ENCODE results near the gene SERPINA12. TPM values are rescaled to one million over a fixed set of nuclear protein-coding genes. Genes with fewer than 3 reads are reported as not detected.

SERPINA12 gene
- total and polyA plus RNA-seq, 5 donors from 2014 or later = not detected

GRCh38 chr14:94460631-94461416, 48.4 kb downstream of the SERPINA12 start:
- Histone ChIP-seq H3K36me3 (ENCODE audit: control insufficient read depth, insufficient read depth, low read length) (no peaks in the 10 kb centered on the region), H3K4me1 (ENCODE audit: control insufficient read depth, insufficient read depth, low read length, poor library complexity, severe bottlenecking) (no peaks in the 10 kb centered on the region), H3K9me3 (ENCODE audit: control insufficient read depth in 2 of 2, low read length in 2 of 2) (no peaks in the 10 kb centered on the region), H3K27me3 (ENCODE audit: control insufficient read depth, insufficient read depth, low read length) (no peaks in the 10 kb centered on the region), H3K27ac (ENCODE audit: insufficient read depth, low read length, poor library complexity, severe bottlenecking) (no peak overlapping the region), H3K4me3 (ENCODE audit: low read depth, low read length) (no peak overlapping the region)
- H3K36me3 Mint-ChIP-seq = no peaks in the 10 kb centered on the region
- ATAC-seq (ENCODE audit: low read depth in 2 of 2) = no peak
- H3K27ac Mint-ChIP-seq = no peak overlapping the region
- H3K4me1 Mint-ChIP-seq = no peaks in the 10 kb centered on the region
- H3K27me3 Mint-ChIP-seq = peaks cover 11% of the 10 kb centered on the region
- H3K9me3 Mint-ChIP-seq = peaks cover 0 to 19% (median 3%) of the 10 kb centered on the region in 7 donors
- no peak for DNase-seq
- H3K4me3 Mint-ChIP-seq = no peak overlapping the region

DNA sequence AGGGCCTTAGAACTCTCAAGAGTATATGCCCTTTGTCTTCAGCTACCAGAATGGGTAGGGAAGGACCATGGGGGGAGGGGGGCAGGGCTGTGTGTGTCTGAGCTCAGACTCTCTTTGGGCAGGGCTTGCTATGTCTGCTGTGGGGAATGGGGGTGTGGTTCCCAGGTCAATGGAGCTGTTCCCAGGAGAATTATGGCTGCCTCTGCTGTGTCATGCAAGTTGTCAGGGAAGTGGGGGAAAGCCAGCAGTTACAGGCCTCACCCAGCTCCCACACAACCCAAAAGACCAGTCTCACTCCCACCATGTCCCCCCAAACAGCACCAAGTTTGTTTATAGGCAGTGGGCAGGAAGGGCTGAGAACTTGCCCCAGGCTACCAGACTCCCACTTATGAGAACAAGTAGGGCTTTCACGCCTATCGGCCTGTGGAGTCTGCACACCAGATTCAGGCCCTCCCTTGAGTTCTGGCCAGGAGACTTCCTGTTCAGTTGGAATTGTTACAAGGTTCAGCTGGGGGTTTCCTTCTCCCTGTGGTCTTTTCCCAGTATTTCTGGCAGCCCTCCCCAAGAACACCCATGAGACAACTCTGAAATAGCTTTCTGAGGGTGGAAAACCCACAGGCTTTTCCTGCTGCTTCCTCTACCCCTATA, 50.6 kb downstream of the SERPINA12 start:
- no peak for ATAC-seq (ENCODE audit: low read depth in 2 of 2)
- no peak overlapping the region for H3K4me3 ChIP-seq (ENCODE audit: low read depth, low read length)
- Mint-ChIP-seq H3K9me3 (peaks cover 0 to 10% (median 3%) of the 10 kb centered on the region in 7 donors), H3K36me3 (no peaks in the 10 kb centered on the region), H3K4me1 (no peaks in the 10 kb centered on the region), H3K27me3 (peaks cover 11% of the 10 kb centered on the region), H3K4me3 (no peak overlapping the region), H3K27ac (no peak overlapping the region)
- no peaks in the 10 kb centered on the region for H3K4me1 ChIP-seq (ENCODE audit: control insufficient read depth, insufficient read depth, low read length, poor library complexity, severe bottlenecking)
- no peaks in the 10 kb centered on the region for H3K36me3 ChIP-seq (ENCODE audit: control insufficient read depth, insufficient read depth, low read length)
- no peak overlapping the region for H3K27ac ChIP-seq (ENCODE audit: insufficient read depth, low read length, poor library complexity, severe bottlenecking)
- no peaks in the 10 kb centered on the region for H3K27me3 ChIP-seq (ENCODE audit: control insufficient read depth, insufficient read depth, low read length)
- no peak for DNase-seq
- H3K9me3 ChIP-seq (ENCODE audit: control insufficient read depth in 2 of 2, low read length in 2 of 2) = no peaks in the 10 kb centered on the region

DNA sequence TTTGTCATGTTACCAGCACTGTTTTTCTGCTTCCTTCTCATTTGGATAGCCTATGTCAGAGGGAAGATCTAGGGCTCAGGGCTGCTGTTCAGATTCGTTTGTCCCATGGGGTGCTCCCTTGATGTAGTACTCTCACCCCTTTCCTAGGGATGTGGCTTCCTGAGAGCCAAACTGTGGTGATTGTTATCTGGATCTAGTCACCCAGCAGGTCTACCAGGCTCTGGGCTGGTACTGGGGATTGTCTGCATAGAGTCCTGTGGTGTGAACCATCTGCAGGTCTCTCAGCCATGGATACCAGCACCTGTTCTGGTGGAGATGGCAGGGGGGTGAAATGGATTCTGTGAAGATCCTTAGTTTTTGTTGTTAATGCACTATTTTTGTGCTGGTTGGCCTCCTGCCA, 51.2 kb downstream of the SERPINA12 start:
- Histone ChIP-seq H3K4me1 (ENCODE audit: control insufficient read depth, insufficient read depth, low read length, poor library complexity, severe bottlenecking) (no peaks in the 10 kb centered on the region), H3K4me3 (ENCODE audit: low read depth, low read length) (no peak overlapping the region), H3K9me3 (ENCODE audit: control insufficient read depth in 2 of 2, low read length in 2 of 2) (no peaks in the 10 kb centered on the region), H3K27me3 (ENCODE audit: control insufficient read depth, insufficient read depth, low read length) (no peaks in the 10 kb centered on the region), H3K36me3 (ENCODE audit: control insufficient read depth, insufficient read depth, low read length) (no peaks in the 10 kb centered on the region), H3K27ac (ENCODE audit: insufficient read depth, low read length, poor library complexity, severe bottlenecking) (no peak overlapping the region)
- H3K4me3 Mint-ChIP-seq = no peak overlapping the region
- peaks cover 11% of the 10 kb centered on the region for H3K27me3 Mint-ChIP-seq
- H3K4me1 Mint-ChIP-seq = no peaks in the 10 kb centered on the region
- H3K9me3 Mint-ChIP-seq = peaks cover 0 to 8% (median 0%) of the 10 kb centered on the region in 7 donors
- H3K36me3 Mint-ChIP-seq = no peaks in the 10 kb centered on the region
- no peak for DNase-seq
- H3K27ac Mint-ChIP-seq = no peak overlapping the region
- no peak for ATAC-seq (ENCODE audit: low read depth in 2 of 2)

- ATAC-seq (ENCODE audit: low read depth in 2 of 2) (no peak), DNase-seq (no peak)
- no peaks in the 10 kb centered on the region for H3K9me3 ChIP-seq (ENCODE audit: control insufficient read depth in 2 of 2, low read length in 2 of 2)
- Mint-ChIP-seq H3K9me3 (peaks cover 0 to 10% (median 0%) of the 10 kb centered on the region in 7 donors), H3K4me3 (no peak overlapping the region), H3K36me3 (no peaks in the 10 kb centered on the region), H3K27ac (no peak overlapping the region), H3K4me1 (no peaks in the 10 kb centered on the region), H3K27me3 (no peaks in the 10 kb centered on the region)
- no peaks in the 10 kb centered on the region for H3K4me1 ChIP-seq (ENCODE audit: control insufficient read depth, insufficient read depth, low read length, poor library complexity, severe bottlenecking)
- no peaks in the 10 kb centered on the region for H3K36me3 ChIP-seq (ENCODE audit: control insufficient read depth, insufficient read depth, low read length)
- H3K27me3 ChIP-seq (ENCODE audit: control insufficient read depth, insufficient read depth, low read length) = no peaks in the 10 kb centered on the region
- no peak overlapping the region for H3K4me3 ChIP-seq (ENCODE audit: low read depth, low read length)
- no peak overlapping the region for H3K27ac ChIP-seq (ENCODE audit: insufficient read depth, low read length, poor library complexity, severe bottlenecking)
These were observed 53.3 kb downstream of the SERPINA12 start for GRCh38 chr14:94455928-94456327.

- H3K36me3 Mint-ChIP-seq = no peaks in the 10 kb centered on the region
- Histone ChIP-seq H3K36me3 (ENCODE audit: control insufficient read depth, insufficient read depth, low read length) (no peaks in the 10 kb centered on the region), H3K9me3 (ENCODE audit: control insufficient read depth in 2 of 2, low read length in 2 of 2) (no peaks in the 10 kb centered on the region), H3K4me1 (ENCODE audit: control insufficient read depth, insufficient read depth, low read length, poor library complexity, severe bottlenecking) (no peaks in the 10 kb centered on the region), H3K27ac (ENCODE audit: insufficient read depth, low read length, poor library complexity, severe bottlenecking) (no peak overlapping the region), H3K27me3 (ENCODE audit: control insufficient read depth, insufficient read depth, low read length) (no peaks in the 10 kb centered on the region), H3K4me3 (ENCODE audit: low read depth, low read length) (no peak overlapping the region)
- no peaks in the 10 kb centered on the region for H3K4me1 Mint-ChIP-seq
- no peak for DNase-seq
- no peaks in the 10 kb centered on the region for H3K27me3 Mint-ChIP-seq
- H3K27ac Mint-ChIP-seq = no peak overlapping the region
- ATAC-seq (ENCODE audit: low read depth in 2 of 2) = no peak
- H3K9me3 Mint-ChIP-seq = peaks cover 0 to 5% (median 0%) of the 10 kb centered on the region in 7 donors
- H3K4me3 Mint-ChIP-seq = no peak overlapping the region
These were observed 57.4 kb downstream of the SERPINA12 start for GRCh38 chr14:94451826-94452225.

- no peak overlapping the region for H3K4me3 Mint-ChIP-seq
- peaks cover 0 to 5% (median 0%) of the 10 kb centered on the region in 7 donors for H3K9me3 Mint-ChIP-seq
- no peaks in the 10 kb centered on the region for H3K4me1 ChIP-seq (ENCODE audit: control insufficient read depth, insufficient read depth, low read length, poor library complexity, severe bottlenecking)
- no peaks in the 10 kb centered on the region for H3K27me3 ChIP-seq (ENCODE audit: control insufficient read depth, insufficient read depth, low read length)
- no peaks in the 10 kb centered on the region for H3K4me1 Mint-ChIP-seq
- H3K36me3 Mint-ChIP-seq = no peaks in the 10 kb centered on the region
- no peak overlapping the region for H3K27ac Mint-ChIP-seq
- no peaks in the 10 kb centered on the region for H3K9me3 ChIP-seq (ENCODE audit: control insufficient read depth in 2 of 2, low read length in 2 of 2)
- no peak overlapping the region for H3K27ac ChIP-seq (ENCODE audit: insufficient read depth, low read length, poor library complexity, severe bottlenecking)
- H3K36me3 ChIP-seq (ENCODE audit: control insufficient read depth, insufficient read depth, low read length) = no peaks in the 10 kb centered on the region
- no peaks in the 10 kb centered on the region for H3K27me3 Mint-ChIP-seq
- no peak overlapping the region for H3K4me3 ChIP-seq (ENCODE audit: low read depth, low read length)
- ATAC-seq (ENCODE audit: low read depth in 2 of 2) (no peak), DNase-seq (no peak)
These were observed 58.0 kb downstream of the SERPINA12 start for GRCh38 chr14:94451091-94451771.

GRCh38 chr14:94450722-94451090, 58.6 kb downstream of the SERPINA12 start:
- Histone ChIP-seq H3K36me3 (ENCODE audit: control insufficient read depth, insufficient read depth, low read length) (no peaks in the 10 kb centered on the region), H3K27me3 (ENCODE audit: control insufficient read depth, insufficient read depth, low read length) (no peaks in the 10 kb centered on the region), H3K4me3 (ENCODE audit: low read depth, low read length) (no peak overlapping the region), H3K27ac (ENCODE audit: insufficient read depth, low read length, poor library complexity, severe bottlenecking) (no peak overlapping the region), H3K9me3 (ENCODE audit: control insufficient read depth in 2 of 2, low read length in 2 of 2) (no peaks in the 10 kb centered on the region), H3K4me1 (ENCODE audit: control insufficient read depth, insufficient read depth, low read length, poor library complexity, severe bottlenecking) (no peaks in the 10 kb centered on the region)
- Mint-ChIP-seq H3K36me3 (no peaks in the 10 kb centered on the region), H3K4me3 (no peak overlapping the region), H3K27ac (no peak overlapping the region), H3K9me3 (peaks cover 0 to 5% (median 0%) of the 10 kb centered on the region in 7 donors), H3K27me3 (no peaks in the 10 kb centered on the region), H3K4me1 (no peaks in the 10 kb centered on the region)
- no peak for ATAC-seq (ENCODE audit: low read depth in 2 of 2)
- DNase-seq = no peak
